ENCODE data around the gene GMDS. TPM values are rescaled to one million over a fixed set of nuclear protein-coding genes. Genes with fewer than 3 reads are reported as not detected.

Gene GMDS
- polyA plus RNA-seq, 1 of the 3 experiments (the other 2 are of a cell fraction) = 12.3 TPM

DNA sequence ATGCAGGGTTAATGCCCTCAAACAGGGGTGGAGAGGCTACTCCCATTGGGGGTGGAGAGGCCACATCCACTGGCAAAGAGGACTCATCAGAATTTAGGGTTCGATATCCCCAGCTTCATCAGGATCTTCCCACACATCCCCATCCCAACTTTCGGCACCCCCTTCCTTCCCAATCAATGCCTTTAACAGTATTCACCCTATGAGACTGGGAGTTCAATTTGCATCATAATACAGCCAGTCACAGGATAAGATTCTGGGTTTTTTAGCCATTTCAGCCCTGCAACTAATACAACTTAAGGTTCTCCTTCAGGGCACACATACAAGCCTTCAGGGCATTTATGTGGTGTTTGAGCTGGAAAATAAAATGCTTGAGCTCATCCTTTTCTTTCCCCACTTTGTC lies 80.9 kb downstream of the GMDS start:
- ChIA-PET CTCF (no interaction called here), POLR2A (no interaction called here)
- no peaks in the 10 kb centered on the region for H3K27me3 ChIP-seq (ENCODE audit: insufficient read depth)
- H3K9me3 ChIP-seq = no peaks in the 10 kb centered on the region
- no peaks in the 10 kb centered on the region for H3F3A ChIP-seq (replicated peaks; ENCODE audit: insufficient read depth)
- H3K9me2 ChIP-seq = no peaks in the 10 kb centered on the region
- no peak overlapping the region for H3K4me2 ChIP-seq
- peaks cover 0 to 9% of the 10 kb centered on the region in 2 experiments; a peak in 3 of 4 replicates for H3K4me1 ChIP-seq (ENCODE audit: control insufficient read depth in 1 of 2, insufficient read depth in 2 of 2, low read depth in 1 of 2, low read length in 1 of 2)
- no peaks in the 10 kb centered on the region for H4K20me1 ChIP-seq (ENCODE audit: insufficient read depth)
- no peak overlapping the region for H3K27ac ChIP-seq (ENCODE audit: low read depth in 2 of 2, low read length in 1 of 2)
- TF ChIP-seq TEAD4 (IDR thresholded peaks at IDR 0.05; ENCODE audit: borderline replicate concordance, insufficient read depth) (no peak), SMC3 (IDR thresholded peaks at IDR 0.05; ENCODE audit: low read depth, low read length) (no peak), MXI1 (IDR thresholded peaks at IDR 0.05; ENCODE audit: low read depth, low read length) (no peak), NRF1 (IDR thresholded peaks at IDR 0.05; ENCODE audit: low read depth, low read length) (no peak), SIN3A (IDR thresholded peaks at IDR 0.05; ENCODE audit: borderline replicate concordance, low read depth, low read length) (no peak), EZH2phosphoT487 (IDR thresholded peaks at IDR 0.05; ENCODE audit: borderline replicate concordance, low read depth) (no peak), TAF1 (IDR thresholded peaks at IDR 0.05; ENCODE audit: borderline replicate concordance, low read depth, low read length) (no peak), TCF12 (IDR thresholded peaks at IDR 0.05) (no peak), ELF1 (IDR thresholded peaks at IDR 0.05) (no peak), JUND (IDR thresholded peaks at IDR 0.05) (no peak), NFIC (IDR thresholded peaks at IDR 0.05; ENCODE audit: borderline replicate concordance) (no peak), FOXM1 (IDR thresholded peaks at IDR 0.05; ENCODE audit: low read depth) (no peak), GATA2 (CRISPR knock-in tag; IDR thresholded peaks at IDR 0.05) (no peak)
- TF ChIP-seq, protein P1, sequence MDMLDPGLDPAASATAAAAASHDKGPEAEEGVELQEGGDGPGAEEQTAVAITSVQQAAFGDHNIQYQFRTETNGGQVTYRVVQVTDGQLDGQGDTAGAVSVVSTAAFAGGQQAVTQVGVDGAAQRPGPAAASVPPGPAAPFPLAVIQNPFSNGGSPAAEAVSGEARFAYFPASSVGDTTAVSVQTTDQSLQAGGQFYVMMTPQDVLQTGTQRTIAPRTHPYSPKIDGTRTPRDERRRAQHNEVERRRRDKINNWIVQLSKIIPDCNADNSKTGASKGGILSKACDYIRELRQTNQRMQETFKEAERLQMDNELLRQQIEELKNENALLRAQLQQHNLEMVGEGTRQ (IDR thresholded peaks at IDR 0.05; ENCODE audit: borderline replicate concordance, low read depth, low read length) = no peak
- TF ChIP-seq, protein P2, sequence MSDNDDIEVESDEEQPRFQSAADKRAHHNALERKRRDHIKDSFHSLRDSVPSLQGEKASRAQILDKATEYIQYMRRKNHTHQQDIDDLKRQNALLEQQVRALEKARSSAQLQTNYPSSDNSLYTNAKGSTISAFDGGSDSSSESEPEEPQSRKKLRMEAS (IDR thresholded peaks at IDR 0.05; ENCODE audit: low read depth) = no peak
- TF ChIP-seq, protein P3, sequence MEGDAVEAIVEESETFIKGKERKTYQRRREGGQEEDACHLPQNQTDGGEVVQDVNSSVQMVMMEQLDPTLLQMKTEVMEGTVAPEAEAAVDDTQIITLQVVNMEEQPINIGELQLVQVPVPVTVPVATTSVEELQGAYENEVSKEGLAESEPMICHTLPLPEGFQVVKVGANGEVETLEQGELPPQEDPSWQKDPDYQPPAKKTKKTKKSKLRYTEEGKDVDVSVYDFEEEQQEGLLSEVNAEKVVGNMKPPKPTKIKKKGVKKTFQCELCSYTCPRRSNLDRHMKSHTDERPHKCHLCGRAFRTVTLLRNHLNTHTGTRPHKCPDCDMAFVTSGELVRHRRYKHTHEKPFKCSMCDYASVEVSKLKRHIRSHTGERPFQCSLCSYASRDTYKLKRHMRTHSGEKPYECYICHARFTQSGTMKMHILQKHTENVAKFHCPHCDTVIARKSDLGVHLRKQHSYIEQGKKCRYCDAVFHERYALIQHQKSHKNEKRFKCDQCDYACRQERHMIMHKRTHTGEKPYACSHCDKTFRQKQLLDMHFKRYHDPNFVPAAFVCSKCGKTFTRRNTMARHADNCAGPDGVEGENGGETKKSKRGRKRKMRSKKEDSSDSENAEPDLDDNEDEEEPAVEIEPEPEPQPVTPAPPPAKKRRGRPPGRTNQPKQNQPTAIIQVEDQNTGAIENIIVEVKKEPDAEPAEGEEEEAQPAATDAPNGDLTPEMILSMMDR (IDR thresholded peaks at IDR 0.05) = no peak
- TF ChIP-seq, protein P4, sequence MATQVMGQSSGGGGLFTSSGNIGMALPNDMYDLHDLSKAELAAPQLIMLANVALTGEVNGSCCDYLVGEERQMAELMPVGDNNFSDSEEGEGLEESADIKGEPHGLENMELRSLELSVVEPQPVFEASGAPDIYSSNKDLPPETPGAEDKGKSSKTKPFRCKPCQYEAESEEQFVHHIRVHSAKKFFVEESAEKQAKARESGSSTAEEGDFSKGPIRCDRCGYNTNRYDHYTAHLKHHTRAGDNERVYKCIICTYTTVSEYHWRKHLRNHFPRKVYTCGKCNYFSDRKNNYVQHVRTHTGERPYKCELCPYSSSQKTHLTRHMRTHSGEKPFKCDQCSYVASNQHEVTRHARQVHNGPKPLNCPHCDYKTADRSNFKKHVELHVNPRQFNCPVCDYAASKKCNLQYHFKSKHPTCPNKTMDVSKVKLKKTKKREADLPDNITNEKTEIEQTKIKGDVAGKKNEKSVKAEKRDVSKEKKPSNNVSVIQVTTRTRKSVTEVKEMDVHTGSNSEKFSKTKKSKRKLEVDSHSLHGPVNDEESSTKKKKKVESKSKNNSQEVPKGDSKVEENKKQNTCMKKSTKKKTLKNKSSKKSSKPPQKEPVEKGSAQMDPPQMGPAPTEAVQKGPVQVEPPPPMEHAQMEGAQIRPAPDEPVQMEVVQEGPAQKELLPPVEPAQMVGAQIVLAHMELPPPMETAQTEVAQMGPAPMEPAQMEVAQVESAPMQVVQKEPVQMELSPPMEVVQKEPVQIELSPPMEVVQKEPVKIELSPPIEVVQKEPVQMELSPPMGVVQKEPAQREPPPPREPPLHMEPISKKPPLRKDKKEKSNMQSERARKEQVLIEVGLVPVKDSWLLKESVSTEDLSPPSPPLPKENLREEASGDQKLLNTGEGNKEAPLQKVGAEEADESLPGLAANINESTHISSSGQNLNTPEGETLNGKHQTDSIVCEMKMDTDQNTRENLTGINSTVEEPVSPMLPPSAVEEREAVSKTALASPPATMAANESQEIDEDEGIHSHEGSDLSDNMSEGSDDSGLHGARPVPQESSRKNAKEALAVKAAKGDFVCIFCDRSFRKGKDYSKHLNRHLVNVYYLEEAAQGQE (IDR thresholded peaks at IDR 0.05; ENCODE audit: low read depth, low read length) = no peak
- H3K4me3 ChIP-seq (ENCODE audit: low read depth in 2 of 2, low read length in 1 of 2) = no peak overlapping the region
- WGBS (ENCODE audit: low lambda C conversion rate) = 100% methylated on average over 2 of the region's 2 CpGs
- no peaks in the 10 kb centered on the region for H3K79me2 ChIP-seq (ENCODE audit: insufficient read depth)
- no peak overlapping the region for H2AFZ ChIP-seq (ENCODE audit: low read depth)
- no peak overlapping the region for H3K9ac ChIP-seq
- no peaks in the 10 kb centered on the region for H3K36me3 ChIP-seq (replicated peaks in 1 of 2; ENCODE audit: control insufficient read depth in 1 of 2, insufficient read depth in 2 of 2, low read length in 1 of 2)
- no peak for DNase-seq

Data from SK-N-SH (cell line).